ENCODE data around the gene NVL.

NVL gene

DNA sequence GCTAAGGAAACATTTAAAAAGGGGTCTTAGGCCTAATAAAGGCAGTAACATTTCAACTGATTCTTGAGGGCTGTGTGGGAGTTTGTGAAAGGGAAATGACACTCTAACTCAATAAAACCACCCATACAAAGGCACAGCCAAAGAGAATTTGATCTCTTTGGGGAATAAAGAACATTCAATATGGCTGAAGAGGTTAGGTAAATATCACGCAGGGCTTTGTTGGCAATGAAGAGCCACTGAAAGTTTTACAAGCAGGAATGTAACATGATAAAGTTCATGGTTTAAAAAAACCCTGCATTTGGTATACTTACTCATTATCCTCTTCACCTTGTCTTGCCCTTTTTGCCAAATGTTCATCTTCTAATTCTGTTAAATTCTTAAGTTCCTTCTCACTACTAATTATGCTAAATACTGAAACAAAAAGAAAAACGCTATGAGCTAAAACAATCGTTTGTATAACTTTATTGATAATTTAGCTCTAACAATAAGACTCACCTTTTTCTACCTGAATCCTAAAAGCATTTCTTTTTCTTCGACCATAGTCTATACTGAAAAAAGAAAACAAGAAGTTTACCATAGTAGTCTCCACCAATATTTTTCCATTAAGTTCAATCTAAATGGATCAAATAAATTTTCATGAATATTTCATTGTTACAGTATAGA, 12.5 kb downstream of the NVL start (continued):
- TF ChIP-seq YY1 (tag by site-specific recombination; IDR thresholded peaks at IDR 0.05) (peak; percentile 70; the same call in 1 of the 2 replicates), INSM2 (tag by site-specific recombination; IDR thresholded peaks at IDR 0.05) (peak; percentile 87), OVOL3 (tag by site-specific recombination; IDR thresholded peaks at IDR 0.05) (peak; percentile 98), ZNF600 (tag by site-specific recombination; IDR thresholded peaks at IDR 0.05) (no peak), MZF1 (tag by site-specific recombination; IDR thresholded peaks at IDR 0.05; ENCODE audit: borderline replicate concordance) (peak; percentile 96), ZNF266 (tag by site-specific recombination; IDR thresholded peaks at IDR 0.05; ENCODE audit: low read depth) (no peak), ZNF670 (tag by site-specific recombination; IDR thresholded peaks at IDR 0.05; ENCODE audit: low read depth) (no peak), ZFP3 (tag by site-specific recombination; IDR thresholded peaks at IDR 0.05; ENCODE audit: low read depth) (peak; percentile 80), ZEB2 (tag by site-specific recombination; IDR thresholded peaks at IDR 0.05) (peak; percentile 91), ZNF423 (tag by site-specific recombination; IDR thresholded peaks at IDR 0.05) (peak; percentile 84), ZBTB44 (tag by site-specific recombination; IDR thresholded peaks at IDR 0.05) (peak; percentile 95), ZNF548 (tag by site-specific recombination; IDR thresholded peaks at IDR 0.05) (no peak), IKZF3 (tag by site-specific recombination; IDR thresholded peaks at IDR 0.05) (peak; percentile 97), ZNF558 (tag by site-specific recombination; IDR thresholded peaks at IDR 0.05) (0 out of 2 replicates have a peak, but pooled peaks have one; percentile 15), EGR2 (tag by site-specific recombination; IDR thresholded peaks at IDR 0.05; ENCODE audit: low read depth) (peak; percentile 86), ZBTB8A (tag by site-specific recombination; IDR thresholded peaks at IDR 0.05) (peak; percentile 53), BCL11A (tag by site-specific recombination; IDR thresholded peaks at IDR 0.05; ENCODE audit: low read depth) (peak; percentile 95), ZXDB (tag by site-specific recombination; IDR thresholded peaks at IDR 0.05) (peak; percentile 97), KLF7 (tag by site-specific recombination; IDR thresholded peaks at IDR 0.05; ENCODE audit: borderline replicate concordance) (no peak; the same call in 1 of the 2 replicates), OSR2 (tag by site-specific recombination; IDR thresholded peaks at IDR 0.05) (peak; percentile 96), ZNF747 (tag by site-specific recombination; IDR thresholded peaks at IDR 0.05) (no peak), ZNF324 (tag by site-specific recombination; IDR thresholded peaks at IDR 0.05) (0 out of 2 replicates have a peak, but pooled peaks have one; percentile 49), ZNF175 (tag by site-specific recombination; IDR thresholded peaks at IDR 0.05) (no peak)
- TF ChIP-seq, protein P1, sequence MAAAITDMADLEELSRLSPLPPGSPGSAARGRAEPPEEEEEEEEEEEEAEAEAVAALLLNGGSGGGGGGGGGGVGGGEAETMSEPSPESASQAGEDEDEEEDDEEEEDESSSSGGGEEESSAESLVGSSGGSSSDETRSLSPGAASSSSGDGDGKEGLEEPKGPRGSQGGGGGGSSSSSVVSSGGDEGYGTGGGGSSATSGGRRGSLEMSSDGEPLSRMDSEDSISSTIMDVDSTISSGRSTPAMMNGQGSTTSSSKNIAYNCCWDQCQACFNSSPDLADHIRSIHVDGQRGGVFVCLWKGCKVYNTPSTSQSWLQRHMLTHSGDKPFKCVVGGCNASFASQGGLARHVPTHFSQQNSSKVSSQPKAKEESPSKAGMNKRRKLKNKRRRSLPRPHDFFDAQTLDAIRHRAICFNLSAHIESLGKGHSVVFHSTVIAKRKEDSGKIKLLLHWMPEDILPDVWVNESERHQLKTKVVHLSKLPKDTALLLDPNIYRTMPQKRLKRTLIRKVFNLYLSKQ (tag by site-specific recombination; IDR thresholded peaks at IDR 0.05; ENCODE audit: borderline replicate concordance) = no peak
- TF ChIP-seq, protein P2, sequence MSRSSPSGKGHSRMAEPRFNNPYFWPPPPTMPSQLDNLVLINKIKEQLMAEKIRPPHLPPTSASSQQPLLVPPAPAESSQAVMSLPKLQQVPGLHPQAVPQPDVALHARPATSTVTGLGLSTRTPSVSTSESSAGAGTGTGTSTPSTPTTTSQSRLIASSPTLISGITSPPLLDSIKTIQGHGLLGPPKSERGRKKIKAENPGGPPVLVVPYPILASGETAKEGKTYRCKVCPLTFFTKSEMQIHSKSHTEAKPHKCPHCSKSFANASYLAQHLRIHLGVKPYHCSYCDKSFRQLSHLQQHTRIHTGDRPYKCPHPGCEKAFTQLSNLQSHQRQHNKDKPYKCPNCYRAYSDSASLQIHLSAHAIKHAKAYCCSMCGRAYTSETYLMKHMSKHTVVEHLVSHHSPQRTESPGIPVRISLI (tag by site-specific recombination; IDR thresholded peaks at IDR 0.05) = peak; percentile 77

Measured in HEK293 (cell line).